ENCODE data around the gene RSRC2.
"Not testable (repeated sequence)": the region's sequence is repeated elsewhere in the genome, so short reads cannot be mapped to it uniquely, and the experiment has no call there.

RSRC2 gene

DNA sequence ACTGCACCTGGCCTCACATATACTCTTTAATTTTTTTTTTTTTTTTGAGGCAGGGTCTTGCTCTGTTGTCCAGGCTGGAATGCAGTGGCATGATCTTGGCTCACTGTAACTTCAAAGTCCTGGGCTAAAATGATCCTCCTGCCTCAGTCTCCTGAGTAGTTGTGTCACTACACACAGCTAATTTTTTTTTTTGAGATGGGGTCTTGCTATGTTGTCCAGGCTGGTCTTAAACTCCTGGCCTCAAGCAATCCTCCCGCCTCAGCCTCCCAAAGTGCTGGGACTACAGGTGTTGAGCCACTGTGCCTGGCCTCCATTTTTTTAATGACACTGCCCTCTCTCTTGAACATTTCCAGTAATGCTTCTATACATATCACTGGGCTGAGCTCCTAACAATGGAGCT lies 42.4 kb downstream of the RSRC2 start:
- not testable (repeated sequence) for DNase-seq (ENCODE audit: low spot score)

DNA sequence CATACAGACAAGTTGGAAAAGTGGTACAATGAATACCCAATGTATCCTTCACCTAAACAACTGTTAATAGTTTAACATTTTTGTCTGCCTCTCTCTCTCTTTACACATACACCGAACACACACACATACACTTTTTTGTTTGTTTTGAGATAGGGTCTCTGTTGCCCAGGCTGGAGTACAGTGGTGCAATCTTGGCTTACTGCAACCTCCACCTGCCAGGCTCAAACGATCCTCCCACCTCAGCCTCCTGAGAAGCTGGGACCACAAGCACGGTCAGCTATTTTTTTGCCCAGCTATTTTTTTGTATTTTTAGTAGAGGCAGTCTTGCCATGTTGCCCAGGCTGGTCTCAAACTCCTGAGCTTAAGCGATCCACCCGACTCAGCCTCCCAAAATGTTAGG lies 42.8 kb downstream of the RSRC2 start:
- no peak for DNase-seq (ENCODE audit: low spot score)

DNA sequence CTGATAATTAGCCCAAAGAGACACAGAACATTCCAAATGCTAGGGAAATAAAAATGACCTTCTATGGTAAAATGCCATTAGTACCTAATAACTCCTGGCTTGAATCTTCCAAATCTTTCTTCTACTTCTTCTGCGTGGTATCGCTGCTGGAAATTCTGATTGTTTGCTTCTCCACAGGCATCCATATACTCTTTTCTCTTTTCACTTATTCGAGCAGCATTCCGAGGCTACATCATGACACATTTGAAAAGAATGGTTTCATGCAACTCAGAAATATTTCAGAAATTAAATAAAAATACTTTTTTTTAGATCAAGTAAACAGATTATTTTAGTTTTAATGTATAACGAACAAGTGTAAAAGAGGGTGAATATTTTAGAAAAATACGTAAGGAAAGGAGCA lies 44.9 kb downstream of the RSRC2 start:
- no peak for DNase-seq (ENCODE audit: low spot score)

DNA sequence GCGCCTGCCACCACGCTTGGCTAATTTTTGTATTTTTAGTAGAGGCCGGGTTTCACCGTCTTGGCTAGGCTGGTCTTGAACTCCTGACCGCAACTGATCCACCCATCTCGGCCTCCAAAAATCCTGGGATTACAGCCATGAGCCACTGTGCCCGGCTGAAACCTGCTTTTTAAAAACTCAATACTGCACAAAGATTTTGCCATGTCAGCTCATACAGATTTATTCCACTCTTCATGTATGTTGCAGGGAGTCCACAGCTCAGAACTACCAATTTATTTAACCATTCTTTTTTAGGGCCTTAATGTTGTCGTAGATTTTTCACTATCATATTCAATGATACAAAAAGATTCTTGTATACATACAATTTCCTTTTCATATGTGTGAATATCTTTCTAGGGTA lies 46.0 kb downstream of the RSRC2 start:
- no peak for DNase-seq (ENCODE audit: low spot score)

DNA sequence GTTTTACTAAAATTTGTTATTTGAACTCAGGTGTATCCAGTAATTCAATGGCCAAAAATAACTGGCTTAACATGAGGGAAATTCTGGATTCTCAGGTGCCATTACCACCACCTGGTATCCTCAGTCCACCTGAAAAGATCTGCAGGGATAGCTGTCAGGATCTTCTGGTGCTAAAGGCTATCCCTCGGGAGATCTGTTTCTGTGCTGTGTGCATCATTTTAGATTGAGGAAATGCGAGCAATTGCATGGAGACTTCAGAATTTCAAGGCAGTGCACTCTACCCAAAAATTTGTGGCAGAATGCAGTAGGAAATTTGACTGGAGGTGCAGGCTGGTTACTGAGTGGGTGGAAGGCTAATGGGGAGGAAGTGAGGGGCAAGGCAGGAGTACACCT lies 52.4 kb downstream of the RSRC2 start:
- DNase-seq (ENCODE audit: low spot score) = no peak

DNA sequence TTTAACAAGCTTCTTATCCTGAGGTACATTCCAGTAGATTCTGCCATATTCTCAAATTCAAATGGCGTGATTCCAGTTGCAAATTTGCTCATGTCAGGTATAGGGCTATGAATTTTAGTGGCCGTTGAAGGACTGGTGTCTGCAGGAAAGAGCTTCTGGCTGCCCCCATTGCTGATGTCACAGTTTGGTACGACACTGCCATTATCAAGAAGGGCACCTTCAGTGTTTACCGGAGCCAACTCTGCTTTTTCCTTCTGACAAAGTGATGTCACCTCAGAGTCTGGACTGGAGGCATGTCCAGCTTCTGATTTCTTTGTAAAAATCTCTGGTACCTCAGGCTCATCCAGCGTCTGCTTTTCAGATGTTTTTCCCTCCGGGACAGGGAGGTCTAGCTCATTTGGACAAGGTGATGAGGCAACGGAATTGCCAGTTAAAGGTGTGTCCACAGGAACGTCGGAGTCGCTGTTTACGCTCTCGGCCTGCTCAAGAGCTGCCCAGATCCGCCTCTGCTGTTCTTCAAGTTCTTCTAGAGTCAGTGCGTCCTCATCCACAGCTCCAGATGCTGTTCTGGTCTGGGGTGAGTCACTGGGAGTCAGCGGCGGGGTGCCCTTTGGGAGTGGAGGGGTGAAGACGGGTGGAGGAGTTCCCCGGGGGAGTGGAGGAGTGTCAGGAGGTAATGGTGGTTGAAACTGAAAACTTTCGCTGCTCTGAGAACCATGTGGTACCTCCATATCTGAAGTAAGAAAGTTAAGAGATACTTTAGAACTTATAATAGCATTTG lies 53.0 kb downstream of the RSRC2 start:
- no peak for DNase-seq (ENCODE audit: low spot score)

DNA sequence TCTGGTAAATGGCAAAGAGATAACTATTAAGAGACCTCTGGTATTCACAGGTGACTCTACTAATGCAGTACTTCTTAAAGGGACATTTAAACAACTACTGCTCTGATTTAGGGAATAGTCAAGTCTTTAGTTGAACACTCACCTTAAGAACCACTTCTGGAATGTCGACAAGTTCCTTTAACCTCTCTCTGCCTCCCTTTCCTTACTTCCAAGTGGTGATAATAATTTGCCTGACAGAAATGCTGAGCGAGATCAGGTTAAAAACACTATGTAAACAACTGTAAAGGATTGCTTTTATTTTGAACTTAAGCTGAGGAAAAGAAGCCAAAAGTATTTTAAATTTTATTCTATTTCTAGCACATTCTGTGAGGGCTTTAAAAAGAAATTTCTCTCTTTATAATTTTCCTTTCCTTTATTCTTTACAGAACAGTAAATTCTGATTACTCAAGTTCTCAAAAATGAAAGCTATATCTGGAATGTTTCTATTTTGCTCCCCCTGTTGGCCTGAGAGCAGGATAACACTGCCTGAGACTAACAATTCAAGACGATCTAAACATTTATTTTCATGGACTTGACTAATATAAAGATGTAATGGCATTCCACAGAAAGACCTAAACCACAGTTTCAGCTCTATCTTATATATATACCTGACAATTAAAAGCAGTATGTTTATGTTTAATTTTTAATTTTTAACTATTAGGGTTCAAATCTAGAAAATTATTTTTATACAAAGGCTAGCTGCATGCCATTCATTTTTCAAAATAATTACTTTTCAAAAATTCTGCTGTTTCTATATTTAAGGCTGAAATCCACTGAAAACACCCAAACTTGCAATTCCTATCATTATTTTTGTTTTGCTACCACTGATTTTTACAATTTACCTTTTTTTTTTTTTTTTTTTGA lies 55.2 kb downstream of the RSRC2 start:
- peak; percentile 76 for DNase-seq (ENCODE audit: low spot score)

GRCh38 chr12:122470576-122470975 lies 56.2 kb downstream of the RSRC2 start:
- DNase-seq (ENCODE audit: low spot score) = not testable (repeated sequence)

DNA sequence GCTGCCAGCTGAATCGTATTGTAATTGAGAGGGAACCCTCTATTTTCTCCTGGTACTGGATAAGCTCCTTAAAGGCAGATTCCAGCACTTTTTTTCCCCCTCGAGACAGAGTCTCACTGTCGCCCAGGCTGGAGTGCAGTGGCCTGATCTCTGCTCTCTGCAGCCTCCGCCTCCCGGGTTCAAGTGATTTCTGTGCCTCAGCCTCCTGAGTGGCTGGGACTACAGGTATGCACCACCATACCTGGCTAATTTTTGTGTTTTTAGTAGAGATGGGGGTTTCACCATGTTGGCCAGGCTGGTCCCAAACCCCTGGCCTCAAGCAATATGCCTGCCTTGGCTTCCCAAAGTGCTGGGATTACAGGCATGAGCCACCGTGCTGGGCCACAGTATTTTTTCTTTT lies 56.9 kb downstream of the RSRC2 start:
- DNase-seq (ENCODE audit: low spot score) = not testable (repeated sequence)

- no peak for DNase-seq (ENCODE audit: low spot score)
These were observed 58.8 kb downstream of the RSRC2 start for GRCh38 chr12:122467983-122468382.

GRCh38 chr12:122464317-122465042 lies 62.3 kb downstream of the RSRC2 start:
- DNase-seq (ENCODE audit: low spot score) = not testable (repeated sequence)

- DNase-seq (ENCODE audit: low spot score) = no peak
These were observed 66.1 kb downstream of the RSRC2 start for GRCh38 chr12:122460641-122461040.

DNA sequence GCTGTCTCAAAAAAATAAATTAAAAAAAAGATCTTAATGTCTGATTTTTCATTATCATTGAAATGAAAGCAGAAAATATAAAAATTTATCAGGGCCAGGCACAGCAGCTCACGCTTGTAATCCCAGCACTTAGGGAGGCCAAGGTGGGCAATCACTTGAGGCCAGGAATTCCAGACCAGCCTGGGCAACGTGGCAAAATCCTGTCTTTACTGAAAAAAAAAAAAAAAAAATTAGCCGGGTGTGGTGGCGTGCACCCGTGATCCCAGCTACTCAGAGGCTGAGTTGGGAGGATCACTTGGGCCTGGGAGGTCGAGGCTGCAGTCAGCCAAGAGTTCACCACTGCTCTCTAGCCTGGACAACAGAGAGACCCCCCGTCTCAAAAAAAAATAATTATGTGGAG lies 66.7 kb downstream of the RSRC2 start:
- DNase-seq (ENCODE audit: low spot score) = no peak

GRCh38 chr12:122459211-122459610 lies 67.5 kb downstream of the RSRC2 start:
- no peak for DNase-seq (ENCODE audit: low spot score)

DNA sequence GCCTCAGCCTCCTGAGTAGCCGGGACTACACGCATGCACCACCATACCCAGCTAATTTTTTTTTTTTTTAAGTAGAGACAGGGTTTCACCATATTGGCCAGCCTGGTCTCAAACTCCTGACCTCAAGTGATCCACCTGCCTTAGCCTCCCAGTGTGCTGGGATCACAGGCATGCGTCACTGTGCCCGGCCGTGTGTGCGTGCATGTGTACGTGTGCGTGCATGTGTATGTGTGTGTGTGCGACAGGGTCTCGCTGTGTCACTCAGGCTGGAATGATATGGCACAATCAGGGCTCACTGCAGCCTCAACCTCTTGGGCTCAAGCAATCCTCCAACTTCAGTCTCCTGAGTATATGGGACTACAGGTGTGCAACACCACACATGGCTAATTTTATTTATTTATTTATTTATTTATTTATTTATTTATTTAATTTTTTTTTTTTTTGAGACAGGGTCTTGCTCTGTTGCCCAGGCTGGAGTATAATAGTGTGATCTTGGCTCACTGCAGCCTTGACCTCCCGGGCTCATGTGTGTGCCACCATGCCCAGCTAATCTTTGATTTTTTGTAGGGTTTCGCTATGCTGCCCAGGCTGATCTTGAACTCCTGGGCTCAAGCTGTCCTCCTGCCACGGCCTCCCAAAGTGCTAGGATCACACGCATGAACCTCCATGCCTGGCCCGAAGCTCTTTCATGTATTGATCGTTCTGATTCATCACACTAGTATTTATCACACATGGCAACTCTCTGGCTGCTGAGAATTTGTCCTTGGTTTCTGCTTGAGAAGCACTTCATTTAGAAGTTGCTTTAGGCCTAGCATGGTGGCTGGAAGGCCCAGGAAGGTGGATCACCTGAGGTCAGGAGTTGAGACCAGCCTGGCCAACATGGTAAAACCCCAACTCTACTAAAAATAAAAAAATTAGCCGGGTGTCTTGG lies 68.4 kb downstream of the RSRC2 start:
- DNase-seq (ENCODE audit: low spot score) = no peak

- no peak for DNase-seq (ENCODE audit: low spot score)
These were observed 69.1 kb downstream of the RSRC2 start for GRCh38 chr12:122457627-122458026.

- no peak for DNase-seq (ENCODE audit: low spot score)
These were observed 72.0 kb downstream of the RSRC2 start for GRCh38 chr12:122454739-122455138.

- no peak for DNase-seq (ENCODE audit: low spot score)
These were observed 72.5 kb downstream of the RSRC2 start for GRCh38 chr12:122454250-122454721.
